Osteoblast (primary cell): Measurements from ENCODE around the gene NDRG3. TPM values are rescaled to one million over a fixed set of nuclear protein-coding genes. Genes with fewer than 3 reads are reported as not detected.
"Not testable (repeated sequence)": the region's sequence is repeated elsewhere in the genome, so short reads cannot be mapped to it uniquely, and the experiment has no call there.

ENCODE experiments used
- DNase-seq: peaks from one replicate; pipeline ENCODE4 v3.0.0; 2011; ENCODE audit warnings: low spot score, mixed read lengths; ENCODE audit not compliant: insufficient read length; ENCODE audit errors: missing footprints
- H2AFZ ChIP-seq: 2 replicates; pipeline ENCODE4 v1.6.0; 2011; ENCODE audit warnings: mild to moderate bottlenecking, low read length
- H3K27ac ChIP-seq: 2 replicates; pipeline ENCODE4 v1.5.1; 2011; ENCODE audit warnings: mild to moderate bottlenecking, low read depth, low read length, moderate library complexity
- H3K27me3 ChIP-seq: 2 replicates; pipeline ENCODE4 v1.6.0; 2012; ENCODE audit warnings: mild to moderate bottlenecking, control low read depth, inconsistent platforms, low read length, moderate library complexity; ENCODE audit not compliant: insufficient read depth
- H3K36me3 ChIP-seq: 2 replicates; pipeline ENCODE4 v1.5.1; 2011; ENCODE audit warnings: mild to moderate bottlenecking, low read length, control low read depth, moderate library complexity; ENCODE audit not compliant: insufficient read depth
- H3K4me1 ChIP-seq: 2 replicates; pipeline ENCODE4 v1.5.1; 2011; ENCODE audit warnings: mild to moderate bottlenecking, low read length, control low read depth, moderate library complexity; ENCODE audit not compliant: insufficient read depth
- H3K4me2 ChIP-seq: 2 replicates; pipeline ENCODE4 v1.6.0; 2011; ENCODE audit warnings: mild to moderate bottlenecking, low read length; ENCODE audit not compliant: insufficient read depth
- H3K4me3 ChIP-seq: fragments of 200-600 bp; sonication (generic); 3 replicates; pipeline ENCODE4 v1.5.1; 2012; ENCODE audit warnings: mild to moderate bottlenecking, low read length, inconsistent platforms; ENCODE audit not compliant: insufficient read depth
- H3K79me2 ChIP-seq: 2 replicates; pipeline ENCODE4 v1.6.0; 2012; ENCODE audit warnings: mild to moderate bottlenecking, low read length, control low read depth, inconsistent platforms; ENCODE audit not compliant: insufficient read depth
- H3K9me3 ChIP-seq: 2 replicates; pipeline ENCODE4 v1.5.1; 2011; ENCODE audit warnings: low read depth, low read length, control low read depth
- H4K20me1 ChIP-seq: 2 replicates; pipeline ENCODE4 v1.6.0; 2012; ENCODE audit warnings: mild to moderate bottlenecking, low read length, control low read depth; ENCODE audit not compliant: insufficient read depth
- total RNA-seq: library from RNA; depleted of rRNA; stranded (reverse); fragments of >200 nt; gene quantifications from 2 replicates; pipeline ENCODE4 v1.2.3, GENCODE V29; 2012
- TF ChIP-seq, protein P1 (sequence below): IDR thresholded peaks from 2 replicates; pipeline ENCODE4 v1.5.1; 2011; ENCODE audit warnings: mild to moderate bottlenecking, low read depth, low read length, moderate library complexity; ENCODE audit errors: extremely low read depth

The NDRG3 gene
- total RNA-seq, 1 donor, result 26.4 TPM

- TF ChIP-seq, protein P1, sequence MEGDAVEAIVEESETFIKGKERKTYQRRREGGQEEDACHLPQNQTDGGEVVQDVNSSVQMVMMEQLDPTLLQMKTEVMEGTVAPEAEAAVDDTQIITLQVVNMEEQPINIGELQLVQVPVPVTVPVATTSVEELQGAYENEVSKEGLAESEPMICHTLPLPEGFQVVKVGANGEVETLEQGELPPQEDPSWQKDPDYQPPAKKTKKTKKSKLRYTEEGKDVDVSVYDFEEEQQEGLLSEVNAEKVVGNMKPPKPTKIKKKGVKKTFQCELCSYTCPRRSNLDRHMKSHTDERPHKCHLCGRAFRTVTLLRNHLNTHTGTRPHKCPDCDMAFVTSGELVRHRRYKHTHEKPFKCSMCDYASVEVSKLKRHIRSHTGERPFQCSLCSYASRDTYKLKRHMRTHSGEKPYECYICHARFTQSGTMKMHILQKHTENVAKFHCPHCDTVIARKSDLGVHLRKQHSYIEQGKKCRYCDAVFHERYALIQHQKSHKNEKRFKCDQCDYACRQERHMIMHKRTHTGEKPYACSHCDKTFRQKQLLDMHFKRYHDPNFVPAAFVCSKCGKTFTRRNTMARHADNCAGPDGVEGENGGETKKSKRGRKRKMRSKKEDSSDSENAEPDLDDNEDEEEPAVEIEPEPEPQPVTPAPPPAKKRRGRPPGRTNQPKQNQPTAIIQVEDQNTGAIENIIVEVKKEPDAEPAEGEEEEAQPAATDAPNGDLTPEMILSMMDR, result no peak
- Histone ChIP-seq H3K79me2 (no peaks in the 10 kb centered on the region), H3K9me3 (no peaks in the 10 kb centered on the region), H3K27ac (no peak overlapping the region), H3K27me3 (no peaks in the 10 kb centered on the region), H4K20me1 (no peaks in the 10 kb centered on the region), H3K4me1 (no peaks in the 10 kb centered on the region), H3K4me3 (no peak overlapping the region), H3K4me2 (no peak overlapping the region), H3K36me3 (no peaks in the 10 kb centered on the region), H2AFZ (no peak overlapping the region)
- no peak for DNase-seq
These were observed 104.4 kb downstream of the NDRG3 start for GRCh38 chr20:36641506-36641843.

DNA sequence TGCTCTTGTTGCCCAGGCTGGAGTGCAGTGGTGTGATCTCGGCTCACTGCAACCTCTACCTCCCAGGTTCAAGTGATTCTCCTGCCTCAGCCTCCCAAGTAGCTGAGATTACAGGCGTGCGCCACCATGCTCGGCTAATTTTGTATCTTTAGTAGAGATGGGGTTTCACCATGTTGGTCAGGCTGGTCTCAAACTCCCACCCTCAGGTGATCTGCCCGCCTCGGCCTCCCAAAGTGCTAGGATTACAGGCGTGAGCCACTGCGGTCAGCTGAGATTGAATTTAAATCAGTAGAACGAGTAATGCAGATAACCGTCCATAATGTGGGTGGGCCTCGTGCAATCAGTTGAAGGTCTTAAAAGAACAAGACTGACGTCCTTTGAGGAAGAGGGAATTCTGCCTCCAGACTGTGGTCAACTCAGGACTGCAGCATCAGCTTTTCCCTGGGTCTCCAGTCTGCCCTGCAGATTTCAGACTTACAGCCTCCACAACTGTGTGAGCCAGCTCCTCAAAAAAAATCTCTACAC is 107.0 kb downstream of the NDRG3 start:
- H3K9me3 ChIP-seq, DNase-seq, H3K36me3 ChIP-seq, H3K4me2 ChIP-seq, H2AFZ ChIP-seq, H3K79me2 ChIP-seq, H3K27me3 ChIP-seq, H4K20me1 ChIP-seq, H3K4me3 ChIP-seq, H3K4me1 ChIP-seq, H3K27ac ChIP-seq: not testable (repeated sequence)

DNA sequence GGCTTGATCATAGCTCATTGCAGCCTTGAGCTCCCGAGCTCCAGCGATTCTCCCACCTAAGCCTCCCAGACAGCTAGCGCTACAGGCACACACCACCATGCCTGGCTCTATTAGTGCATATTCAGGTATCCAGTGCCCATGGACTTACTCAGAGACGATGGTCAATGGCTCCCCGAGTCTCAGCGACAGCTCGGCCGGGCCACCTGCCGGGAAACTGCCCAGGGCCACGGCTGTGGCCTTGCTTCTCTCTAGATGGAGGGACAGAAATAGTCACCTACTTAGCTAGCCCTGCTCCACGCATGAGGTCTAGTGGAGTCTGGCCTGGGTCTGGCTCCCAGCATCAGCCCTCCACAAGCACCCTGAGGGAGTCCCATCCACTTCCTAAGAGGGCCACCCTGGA is 111.5 kb downstream of the NDRG3 start:
- no peaks in the 10 kb centered on the region for H4K20me1 ChIP-seq
- H3K9me3 ChIP-seq, result no peaks in the 10 kb centered on the region
- DNase-seq, result no peak
- no peaks in the 10 kb centered on the region for H3K27me3 ChIP-seq
- no peak overlapping the region for H3K4me3 ChIP-seq
- H3K27ac ChIP-seq, result no peak overlapping the region
- H3K4me2 ChIP-seq, result no peak overlapping the region
- no peak overlapping the region for H2AFZ ChIP-seq
- no peaks in the 10 kb centered on the region for H3K4me1 ChIP-seq
- TF ChIP-seq, protein P1, result no peak
- H3K36me3 ChIP-seq, result no peaks in the 10 kb centered on the region
- H3K79me2 ChIP-seq, result no peaks in the 10 kb centered on the region

DNA sequence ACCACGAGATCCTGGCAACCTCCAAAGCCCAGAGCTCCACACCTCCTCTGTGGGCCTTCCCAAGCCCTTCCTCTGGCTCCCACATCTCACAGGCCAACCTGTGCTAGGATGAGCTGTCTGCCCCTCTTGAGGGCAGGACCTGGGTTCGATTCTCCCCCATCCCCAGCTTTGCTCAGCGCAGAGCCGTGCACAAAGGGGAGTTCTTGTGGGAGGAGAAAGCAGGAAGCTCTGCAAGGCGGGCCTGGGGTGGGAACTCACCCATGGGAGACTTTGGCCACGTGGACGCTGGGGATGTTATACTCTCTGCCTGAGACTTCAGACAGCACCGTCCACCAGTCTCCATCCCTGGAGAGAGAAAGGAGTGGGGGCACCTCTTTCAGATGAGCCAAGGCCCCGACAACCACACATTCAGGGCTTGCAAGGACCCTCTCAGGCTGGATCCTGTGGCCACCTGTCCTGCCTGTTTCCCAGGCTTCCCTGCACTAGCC is 112.6 kb downstream of the NDRG3 start:
- Histone ChIP-seq H3K9me3 (no peaks in the 10 kb centered on the region), H3K4me1 (no peaks in the 10 kb centered on the region), H3K36me3 (no peaks in the 10 kb centered on the region), H4K20me1 (no peaks in the 10 kb centered on the region), H3K27me3 (no peaks in the 10 kb centered on the region), H3K79me2 (no peaks in the 10 kb centered on the region), H3K27ac (no peak overlapping the region), H2AFZ (no peak overlapping the region), H3K4me2 (no peak overlapping the region), H3K4me3 (no peak overlapping the region)
- DNase-seq, result no peak
- TF ChIP-seq, protein P1, result no peak
